Testis (tissue), 3 donors: ENCODE data around the gene ACYP2. TPM values are rescaled to one million over a fixed set of nuclear protein-coding genes. Genes with fewer than 3 reads are reported as not detected.

Experiments used
- DNase-seq: peaks from one replicate; pipeline ENCODE4 v3.0.0-alpha.2; 2019
- H3K27ac ChIP-seq, 2 donors: fragments of 200-600 bp; sonication (generic); one replicate each; pipeline ENCODE4 v1.5.1; 2019
- H3K27me3 ChIP-seq: fragments of 200-600 bp; sonication (generic); one replicate; pipeline ENCODE4 v1.5.1; 2019
- H3K36me3 ChIP-seq: fragments of 200-600 bp; sonication (generic); one replicate; pipeline ENCODE4 v1.5.1; 2017; ENCODE audit warnings: low read depth; ENCODE audit errors: missing control alignments
- H3K4me1 ChIP-seq: fragments of 200-600 bp; sonication (generic); one replicate; pipeline ENCODE4 v1.5.1; 2019
- H3K4me3 ChIP-seq, 2 donors: fragments of 200-600 bp; sonication (generic); one replicate each; pipeline ENCODE4 v1.5.1; 2017 to 2019
- H3K9me3 ChIP-seq: fragments of 200-600 bp; sonication (generic); one replicate; pipeline ENCODE4 v1.5.1; 2017
- POLR2A ChIP-seq: fragments of 450-650 bp; IDR thresholded peaks from one replicate; pipeline ENCODE4 v1.6.1; 2017; ENCODE audit warnings: antibody characterized with exemption, mild to moderate bottlenecking, moderate library complexity
- WGBS, 2 donors: methylation state at CpG; one replicate each; pipeline ENCODE4 v1.1.5; 2018; 5-methylcytosine and 5-hydroxymethylcytosine counted together
- intact Hi-C: fragments of 100-400 bp; cut with DNase I; formaldehyde crosslinking; loops from one replicate; pipeline ENCODE4 v1.15.1; 2023; ENCODE audit warnings: low total_unique reads
- polyA plus RNA-seq: library from polyadenylated mRNA; stranded (reverse); fragments of 350-450 nt; fragmentation: Illumina TruSeq; extraction: RNeasy Lipid Tissue Mini Kit (QIAGEN cat#74804); gene quantifications from one replicate; pipeline ENCODE4 v1.2.3, GENCODE V29; 2014; ENCODE audit warnings: low read depth, low replicate concordance; ENCODE audit not compliant: insufficient read depth
- small RNA-seq, 2 donors: library from RNA; depleted of rRNA; stranded (forward); fragments of <200 nt; gene quantifications; one replicate each; pipeline ENCODE3, GENCODE V24; 2016
- total RNA-seq, 2 donors: library from RNA; depleted of rRNA; stranded (reverse); fragments of >200 nt; gene quantifications; one replicate each; pipeline ENCODE4 v1.2.3, GENCODE V29; 2016
- TF ChIP-seq, protein P1 (sequence below), 3 experiments: fragments of 450-650 bp in 2 of 3; fragments of 200-600 bp in 1 of 3; sonication (generic) in 1 of 3; IDR thresholded peaks; one replicate each; pipeline ENCODE4 v1.5.1; 2016 to 2019; ENCODE audit warnings: antibody characterized with exemption in 3 of 3, mild to moderate bottlenecking in 2 of 3, moderate library complexity in 1 of 3

ACYP2 gene
- total and polyA plus RNA-seq, 3 donors from 2014 or later: 23.2 to 36.2 (median 34.5) TPM

- intact Hi-C loops: no loop called here
- Histone ChIP-seq H3K4me1 (peaks cover 6% of the 10 kb centered on the region), H3K27ac (no peak overlapping the region), H3K36me3 (no peaks in the 10 kb centered on the region), H3K9me3 (no peaks in the 10 kb centered on the region), H3K27me3 (no peaks in the 10 kb centered on the region), H3K4me3 (no peak overlapping the region)
- no peak for DNase-seq
- TF ChIP-seq POLR2A: no peak
- TF ChIP-seq, protein P1, sequence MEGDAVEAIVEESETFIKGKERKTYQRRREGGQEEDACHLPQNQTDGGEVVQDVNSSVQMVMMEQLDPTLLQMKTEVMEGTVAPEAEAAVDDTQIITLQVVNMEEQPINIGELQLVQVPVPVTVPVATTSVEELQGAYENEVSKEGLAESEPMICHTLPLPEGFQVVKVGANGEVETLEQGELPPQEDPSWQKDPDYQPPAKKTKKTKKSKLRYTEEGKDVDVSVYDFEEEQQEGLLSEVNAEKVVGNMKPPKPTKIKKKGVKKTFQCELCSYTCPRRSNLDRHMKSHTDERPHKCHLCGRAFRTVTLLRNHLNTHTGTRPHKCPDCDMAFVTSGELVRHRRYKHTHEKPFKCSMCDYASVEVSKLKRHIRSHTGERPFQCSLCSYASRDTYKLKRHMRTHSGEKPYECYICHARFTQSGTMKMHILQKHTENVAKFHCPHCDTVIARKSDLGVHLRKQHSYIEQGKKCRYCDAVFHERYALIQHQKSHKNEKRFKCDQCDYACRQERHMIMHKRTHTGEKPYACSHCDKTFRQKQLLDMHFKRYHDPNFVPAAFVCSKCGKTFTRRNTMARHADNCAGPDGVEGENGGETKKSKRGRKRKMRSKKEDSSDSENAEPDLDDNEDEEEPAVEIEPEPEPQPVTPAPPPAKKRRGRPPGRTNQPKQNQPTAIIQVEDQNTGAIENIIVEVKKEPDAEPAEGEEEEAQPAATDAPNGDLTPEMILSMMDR (IDR thresholded peaks at IDR 0.05): no peak
- 54 to 58% methylated on average over 3 of the region's 3 CpGs for WGBS, 2 donors
Observed at GRCh38 chr2:54350426-54350825, 235.0 kb downstream of the ACYP2 start.

DNA sequence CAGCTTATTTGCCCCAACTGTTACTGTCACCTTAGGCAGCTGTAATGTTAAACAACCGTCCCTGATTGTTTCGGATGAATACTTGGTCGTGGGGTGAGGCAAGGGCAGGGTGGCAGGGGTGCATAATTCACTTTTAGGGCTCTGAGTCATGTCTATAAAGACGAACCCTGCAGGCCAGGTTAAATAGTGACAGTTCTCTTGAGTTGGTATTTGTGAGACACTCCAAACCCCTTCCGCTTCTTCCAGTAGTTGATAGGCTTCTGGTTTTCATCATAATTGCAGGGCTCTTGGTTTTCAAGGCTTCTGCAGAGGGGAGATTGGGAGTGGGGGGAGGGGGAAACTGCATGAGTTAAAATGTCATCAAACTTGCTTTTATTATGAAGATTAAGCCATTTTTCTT, 237.8 kb downstream of the ACYP2 start:
- Histone ChIP-seq H3K9me3 (no peaks in the 10 kb centered on the region), H3K27me3 (no peaks in the 10 kb centered on the region), H3K27ac (no peak overlapping the region), H3K36me3 (no peaks in the 10 kb centered on the region), H3K4me1 (peaks cover 6% of the 10 kb centered on the region), H3K4me3 (no peak overlapping the region)
- intact Hi-C loops: no loop called here
- WGBS, 2 donors: 91 to 92% methylated on average over 5 of the region's 5 CpGs
- TF ChIP-seq, protein P1 (IDR thresholded peaks at IDR 0.05): no peak
- TF ChIP-seq POLR2A: no peak
- no peak for DNase-seq

Small RNAs within 50 kb of the gene (small RNA-seq; reads per million reads assigned to genes)
- gene RNU7-172P: 0 to 0.09 reads per million in 2 donors

Other genes with a start within 250 kb of the ACYP2 start
- gene PSME4, start 144.6 kb upstream of the ACYP2 start, total RNA-seq: 100 to 1,000 TPM; 104 to 142 TPM
- 144 TPM for gene PSME4, start 144.6 kb upstream of the ACYP2 start, polyA plus RNA-seq
- gene TSPYL6, start 140.6 kb downstream of the ACYP2 start, total RNA-seq: 10 to 100 TPM; 37.9 to 38.3 TPM
- gene TSPYL6, start 140.6 kb downstream of the ACYP2 start, polyA plus RNA-seq: 53.9 TPM